Measurements from ENCODE around the gene DSG2.

The DSG2 gene

GRCh38 chr18:31596081-31596872 lies 98.3 kb downstream of the DSG2 start:
- no peak for TF ChIP-seq POLR2AphosphoS5 (IDR thresholded peaks at IDR 0.05; ENCODE audit: low read depth, low read length)
- no peak for TF ChIP-seq FOXP2 (optimal IDR thresholded peaks at IDR 0.05; ENCODE audit: borderline replicate concordance, extremely low read depth, extremely low read length, insufficient read depth)
- no peak for TF ChIP-seq TAF1 (IDR thresholded peaks at IDR 0.05; ENCODE audit: borderline replicate concordance, insufficient read depth, low read length)
- TF ChIP-seq, protein P1, sequence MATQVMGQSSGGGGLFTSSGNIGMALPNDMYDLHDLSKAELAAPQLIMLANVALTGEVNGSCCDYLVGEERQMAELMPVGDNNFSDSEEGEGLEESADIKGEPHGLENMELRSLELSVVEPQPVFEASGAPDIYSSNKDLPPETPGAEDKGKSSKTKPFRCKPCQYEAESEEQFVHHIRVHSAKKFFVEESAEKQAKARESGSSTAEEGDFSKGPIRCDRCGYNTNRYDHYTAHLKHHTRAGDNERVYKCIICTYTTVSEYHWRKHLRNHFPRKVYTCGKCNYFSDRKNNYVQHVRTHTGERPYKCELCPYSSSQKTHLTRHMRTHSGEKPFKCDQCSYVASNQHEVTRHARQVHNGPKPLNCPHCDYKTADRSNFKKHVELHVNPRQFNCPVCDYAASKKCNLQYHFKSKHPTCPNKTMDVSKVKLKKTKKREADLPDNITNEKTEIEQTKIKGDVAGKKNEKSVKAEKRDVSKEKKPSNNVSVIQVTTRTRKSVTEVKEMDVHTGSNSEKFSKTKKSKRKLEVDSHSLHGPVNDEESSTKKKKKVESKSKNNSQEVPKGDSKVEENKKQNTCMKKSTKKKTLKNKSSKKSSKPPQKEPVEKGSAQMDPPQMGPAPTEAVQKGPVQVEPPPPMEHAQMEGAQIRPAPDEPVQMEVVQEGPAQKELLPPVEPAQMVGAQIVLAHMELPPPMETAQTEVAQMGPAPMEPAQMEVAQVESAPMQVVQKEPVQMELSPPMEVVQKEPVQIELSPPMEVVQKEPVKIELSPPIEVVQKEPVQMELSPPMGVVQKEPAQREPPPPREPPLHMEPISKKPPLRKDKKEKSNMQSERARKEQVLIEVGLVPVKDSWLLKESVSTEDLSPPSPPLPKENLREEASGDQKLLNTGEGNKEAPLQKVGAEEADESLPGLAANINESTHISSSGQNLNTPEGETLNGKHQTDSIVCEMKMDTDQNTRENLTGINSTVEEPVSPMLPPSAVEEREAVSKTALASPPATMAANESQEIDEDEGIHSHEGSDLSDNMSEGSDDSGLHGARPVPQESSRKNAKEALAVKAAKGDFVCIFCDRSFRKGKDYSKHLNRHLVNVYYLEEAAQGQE (IDR thresholded peaks at IDR 0.05; ENCODE audit: insufficient read depth in 1 of 2, low read depth in 2 of 2, low read length in 2 of 2) = no peak
- TF ChIP-seq SIN3A (IDR thresholded peaks at IDR 0.05; ENCODE audit: borderline replicate concordance, insufficient read depth, low read length) = no peak

DNA sequence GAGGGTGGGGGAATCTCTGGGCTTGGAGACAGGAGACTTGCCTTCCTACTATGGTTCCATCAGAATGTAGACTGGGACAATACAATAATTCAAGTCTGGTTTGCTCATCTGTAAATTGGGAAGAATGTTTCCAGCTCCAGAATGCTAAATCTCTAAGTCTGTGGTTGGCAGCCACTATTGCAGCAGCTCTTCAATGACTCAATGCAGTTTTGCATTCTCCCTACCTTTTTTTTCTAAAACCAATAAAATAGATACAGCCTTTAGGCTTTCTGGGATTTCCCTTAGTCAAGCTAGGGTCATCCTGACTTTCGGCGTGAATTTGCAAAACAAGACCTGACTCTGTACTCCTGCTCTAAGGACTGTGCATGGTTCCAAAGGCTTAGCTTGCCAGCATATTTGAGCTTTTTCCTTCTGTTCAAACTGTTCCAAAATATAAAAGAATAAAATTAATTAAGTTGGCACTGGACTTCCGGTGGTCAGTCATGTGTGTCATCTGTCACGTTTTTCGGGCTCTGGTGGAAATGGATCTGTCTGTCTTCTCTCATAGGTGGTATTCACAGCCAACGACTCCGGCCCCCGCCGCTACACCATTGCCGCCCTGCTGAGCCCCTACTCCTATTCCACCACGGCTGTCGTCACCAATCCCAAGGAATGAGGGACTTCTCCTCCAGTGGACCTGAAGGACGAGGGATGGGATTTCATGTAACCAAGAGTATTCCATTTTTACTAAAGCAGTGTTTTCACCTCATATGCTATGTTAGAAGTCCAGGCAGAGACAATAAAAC lies 100.2 kb downstream of the DSG2 start:
- TF ChIP-seq SIN3A (IDR thresholded peaks at IDR 0.05; ENCODE audit: borderline replicate concordance, insufficient read depth, low read length) = no peak
- no peak for TF ChIP-seq FOXP2 (optimal IDR thresholded peaks at IDR 0.05; ENCODE audit: borderline replicate concordance, extremely low read depth, extremely low read length, insufficient read depth)
- TF ChIP-seq TAF1 (IDR thresholded peaks at IDR 0.05; ENCODE audit: borderline replicate concordance, insufficient read depth, low read length) = no peak
- no peak for TF ChIP-seq POLR2AphosphoS5 (IDR thresholded peaks at IDR 0.05; ENCODE audit: low read depth, low read length)
- TF ChIP-seq, protein P1 (IDR thresholded peaks at IDR 0.05; ENCODE audit: insufficient read depth in 1 of 2, low read depth in 2 of 2, low read length in 2 of 2) = no peak
